ENCODE data around the gene IRF2BP2. TPM values are rescaled to one million over a fixed set of nuclear protein-coding genes. Genes with fewer than 3 reads are reported as not detected.

The IRF2BP2 gene
- total RNA-seq (ENCODE audit: low replicate concordance), result 62.9 and 79.4 TPM in 2 replicates

GRCh38 chr1:234610061-234610665 is at the start of gene IRF2BP2:
Gene IRF2BP2 (minus strand): TSS chr1:234610178. CDS start chr1:234609494, 684 bp downstream.
- peak; percentile 81 for DNase-seq (ENCODE audit: low read depth)
- TF ChIP-seq, protein P1, sequence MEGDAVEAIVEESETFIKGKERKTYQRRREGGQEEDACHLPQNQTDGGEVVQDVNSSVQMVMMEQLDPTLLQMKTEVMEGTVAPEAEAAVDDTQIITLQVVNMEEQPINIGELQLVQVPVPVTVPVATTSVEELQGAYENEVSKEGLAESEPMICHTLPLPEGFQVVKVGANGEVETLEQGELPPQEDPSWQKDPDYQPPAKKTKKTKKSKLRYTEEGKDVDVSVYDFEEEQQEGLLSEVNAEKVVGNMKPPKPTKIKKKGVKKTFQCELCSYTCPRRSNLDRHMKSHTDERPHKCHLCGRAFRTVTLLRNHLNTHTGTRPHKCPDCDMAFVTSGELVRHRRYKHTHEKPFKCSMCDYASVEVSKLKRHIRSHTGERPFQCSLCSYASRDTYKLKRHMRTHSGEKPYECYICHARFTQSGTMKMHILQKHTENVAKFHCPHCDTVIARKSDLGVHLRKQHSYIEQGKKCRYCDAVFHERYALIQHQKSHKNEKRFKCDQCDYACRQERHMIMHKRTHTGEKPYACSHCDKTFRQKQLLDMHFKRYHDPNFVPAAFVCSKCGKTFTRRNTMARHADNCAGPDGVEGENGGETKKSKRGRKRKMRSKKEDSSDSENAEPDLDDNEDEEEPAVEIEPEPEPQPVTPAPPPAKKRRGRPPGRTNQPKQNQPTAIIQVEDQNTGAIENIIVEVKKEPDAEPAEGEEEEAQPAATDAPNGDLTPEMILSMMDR (IDR thresholded peaks at IDR 0.05; ENCODE audit: insufficient read depth, low read length), result no peak
- peak within 1 kb of the TSS; percentile 82 for H3K4me3 ChIP-seq (ENCODE audit: low read depth, low read length)

- TF ChIP-seq, protein P1 (IDR thresholded peaks at IDR 0.05; ENCODE audit: insufficient read depth, low read length), result no peak
- DNase-seq (ENCODE audit: low read depth), result peak; percentile 75
Observed at GRCh38 chr1:234659538-234659937, 49.6 kb upstream of the IRF2BP2 start.

DNA sequence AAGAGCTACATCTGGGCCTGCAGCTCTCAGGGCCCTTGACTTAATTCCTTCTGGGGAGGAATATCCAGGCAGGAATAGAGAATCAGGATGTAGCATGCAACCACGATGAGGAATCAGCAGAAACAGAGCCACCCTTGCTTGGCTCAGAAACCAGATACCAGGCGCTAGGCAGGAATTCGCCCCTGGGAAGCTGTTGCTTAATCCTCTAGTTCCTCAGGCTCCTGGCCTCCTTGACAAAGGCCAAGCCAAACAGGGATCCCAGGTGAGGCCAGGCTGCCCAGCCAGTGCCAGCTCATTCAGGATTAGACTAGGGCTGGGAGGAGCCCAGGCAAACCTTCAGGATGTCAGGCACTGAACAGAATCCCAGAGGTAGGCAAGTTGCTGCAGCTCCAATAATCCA is 48.2 kb upstream of the IRF2BP2 start:
- no peak overlapping the region for H3K4me3 ChIP-seq (ENCODE audit: low read depth, low read length)
- DNase-seq (ENCODE audit: low read depth), result peak; percentile 79
- TF ChIP-seq, protein P1 (IDR thresholded peaks at IDR 0.05; ENCODE audit: insufficient read depth, low read length), result no peak

More at GRCh38 chr1:234659538-234659937, 49.6 kb upstream of the IRF2BP2 start:
- no peak overlapping the region for H3K4me3 ChIP-seq (ENCODE audit: low read depth, low read length)

- DNase-seq (ENCODE audit: low read depth), result peak; percentile 92
- TF ChIP-seq, protein P1 (IDR thresholded peaks at IDR 0.05; ENCODE audit: insufficient read depth, low read length), result peak; percentile 8
- no peak overlapping the region for H3K4me3 ChIP-seq (ENCODE audit: low read depth, low read length)
Observed at GRCh38 chr1:234656944-234657654, 47.1 kb upstream of the IRF2BP2 start.

DNA sequence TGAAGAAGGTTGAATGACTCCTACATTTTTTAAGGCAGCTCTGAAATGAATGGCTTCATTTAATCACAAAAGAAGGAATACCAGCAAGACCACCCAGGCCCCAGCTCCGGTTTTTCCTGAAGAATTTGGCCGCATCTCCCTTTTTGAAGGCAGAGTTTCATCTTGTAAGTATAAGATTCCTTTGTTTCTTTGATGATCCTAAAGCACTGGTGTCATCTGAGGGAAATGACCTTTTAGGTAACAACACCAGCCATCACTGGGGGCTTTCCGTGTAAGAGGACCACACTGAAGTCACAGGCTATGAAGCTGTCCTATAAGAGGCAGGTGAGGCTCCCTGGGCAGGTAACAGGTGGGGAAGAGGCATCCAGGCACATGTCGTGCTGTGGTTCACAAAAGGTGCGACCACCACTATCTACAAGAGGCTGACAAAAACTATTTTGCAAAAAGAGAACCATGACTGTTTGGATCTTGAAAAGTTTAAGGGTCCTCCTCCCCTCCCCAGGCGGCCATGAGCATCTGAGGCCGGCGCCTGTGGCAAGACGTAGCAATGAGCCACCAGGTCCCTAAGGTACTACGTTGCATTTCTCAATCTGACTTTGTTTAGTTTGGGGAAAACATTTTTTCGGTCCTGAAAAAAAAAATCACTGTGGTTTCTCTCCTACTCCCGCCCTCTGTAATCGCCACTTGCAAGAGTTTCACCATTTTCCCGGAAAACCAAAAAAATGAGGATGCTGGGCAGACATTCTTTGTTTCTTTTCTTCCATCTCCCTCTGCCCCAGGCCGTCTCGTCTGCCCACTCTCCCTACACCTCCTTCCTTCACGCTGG is 46.3 kb upstream of the IRF2BP2 start:
- TF ChIP-seq, protein P1 (IDR thresholded peaks at IDR 0.05; ENCODE audit: insufficient read depth, low read length), result no peak
- DNase-seq (ENCODE audit: low read depth), result no peak
- no peak overlapping the region for H3K4me3 ChIP-seq (ENCODE audit: low read depth, low read length)

DNA sequence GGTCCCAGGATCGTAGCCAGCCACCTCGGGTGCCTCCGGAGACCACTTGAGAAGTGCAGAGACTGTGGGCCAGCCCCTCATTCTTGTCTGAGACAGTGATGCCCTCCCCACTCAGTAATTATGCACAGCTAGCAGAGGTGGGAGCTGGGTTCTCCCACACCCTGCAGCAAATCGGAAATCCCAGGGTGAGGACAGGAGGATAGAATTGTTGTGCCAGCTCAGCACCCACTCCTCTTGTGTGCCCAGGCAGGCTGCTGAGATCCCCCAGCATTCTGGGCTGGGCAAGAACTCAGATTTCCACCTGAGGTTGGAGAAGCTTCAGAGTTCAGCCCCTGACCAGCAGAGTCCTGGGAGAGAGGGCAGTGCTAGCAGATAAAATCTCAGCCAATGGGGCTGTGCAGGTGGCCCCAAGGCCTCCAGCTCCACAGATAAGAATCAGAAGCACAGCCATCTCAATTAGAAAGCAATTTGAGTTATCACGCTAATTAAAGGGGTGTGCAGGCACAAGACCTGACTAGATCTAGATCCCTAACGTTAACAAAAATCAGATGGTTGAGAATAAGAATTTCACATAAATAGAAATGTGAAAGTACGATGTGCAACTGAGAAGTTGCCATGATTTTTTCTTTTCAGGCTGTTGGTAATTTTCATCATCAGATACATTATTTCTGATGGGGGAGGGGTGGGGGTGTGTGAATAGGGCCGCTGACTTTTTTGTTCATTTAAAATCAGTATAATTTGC is 45.5 kb upstream of the IRF2BP2 start:
- no peak overlapping the region for H3K4me3 ChIP-seq (ENCODE audit: low read depth, low read length)
- TF ChIP-seq, protein P1 (IDR thresholded peaks at IDR 0.05; ENCODE audit: insufficient read depth, low read length), result no peak
- DNase-seq (ENCODE audit: low read depth), result no peak
